Measurements from ENCODE around the gene SGTA. TPM values are rescaled to one million over a fixed set of nuclear protein-coding genes. Genes with fewer than 3 reads are reported as not detected.
A peak's percentile ranks its signal among the peaks of the same experiment; 100 is the strongest.

Gene SGTA
- total and polyA plus RNA-seq, 2 of the 4 experiments (the other 2 are of a cell fraction), result 17.4 to 72.9 TPM

DNA sequence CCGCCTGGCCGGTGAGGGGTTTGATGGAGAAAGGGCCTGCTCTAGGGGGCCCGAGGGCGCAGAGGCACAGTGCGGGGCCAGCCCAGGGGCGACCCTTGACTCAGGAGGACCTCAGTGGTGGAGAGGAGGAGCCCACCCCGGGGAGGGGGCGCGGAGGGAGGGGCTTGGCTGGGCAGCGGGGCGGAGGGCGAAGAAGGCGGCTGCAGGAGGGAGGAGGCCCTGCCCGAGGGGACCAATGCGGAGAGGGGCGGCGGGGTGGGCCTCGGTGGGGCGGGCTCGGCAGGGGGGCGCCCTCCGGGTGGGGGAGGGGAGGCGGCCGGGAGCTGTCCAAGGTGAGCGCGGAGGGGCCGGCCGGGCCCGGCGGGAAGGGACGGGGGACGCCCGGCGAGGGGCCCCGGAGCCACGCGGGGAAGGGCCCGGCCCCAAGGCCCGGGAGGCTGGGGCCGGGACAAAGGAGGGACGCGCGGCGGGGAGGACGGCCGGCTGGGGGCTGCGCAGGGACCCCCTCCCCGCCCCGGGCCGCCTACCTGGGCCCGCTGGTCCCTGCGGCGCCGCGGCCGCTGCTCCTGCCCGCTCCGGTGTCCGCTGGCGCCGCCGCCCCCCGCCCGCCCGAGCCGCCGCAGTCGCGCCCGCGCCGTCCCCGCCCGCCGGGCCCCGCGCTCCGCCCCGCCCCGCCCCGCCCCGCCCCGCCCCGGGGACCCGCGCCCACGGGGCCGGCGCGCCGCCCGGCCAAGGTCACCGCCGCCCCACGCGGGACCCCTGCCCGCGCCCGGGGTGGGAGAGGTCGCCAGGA lies 62.1 kb downstream of the SGTA start, which contains the start of gene DIRAS1:
TSS of gene DIRAS1 (minus strand) at position 596 of the 793 bp plus-strand sequence. CDS start 3,566 bp downstream, outside the sequence.
- H3K9ac ChIP-seq (ENCODE audit: low read depth, low read length), result no peak within 1 kb of the TSS
- no peak within 1 kb of the TSS for H4K91ac ChIP-seq (ENCODE audit: insufficient read depth, low read depth, low read length)
- no peak within 1 kb of the TSS for H2BK5ac ChIP-seq (ENCODE audit: low read depth, low read length, poor library complexity, severe bottlenecking)
- no peak within 1 kb of the TSS for H2BK20ac ChIP-seq (ENCODE audit: low read depth, low read length)
- no peaks in the 10 kb centered on the region; the same call in 1 of the 2 replicates for H4K20me1 ChIP-seq (ENCODE audit: insufficient read depth, low read length)
- CTCF ChIA-PET, result no interaction called here
- H3K27ac ChIP-seq (ENCODE audit: insufficient read depth, low read length), result no peak within 1 kb of the TSS
- H3K27me3 ChIP-seq (ENCODE audit: control insufficient read depth, insufficient read depth, low read length), result no peaks in the 10 kb centered on the region; the same call in 1 of the 2 replicates
- H3K4me2 ChIP-seq (ENCODE audit: low read depth, low read length), result peak within 1 kb of the TSS; percentile 71
- peak within 1 kb of the TSS; percentile 52 for H3K4me3 ChIP-seq (ENCODE audit: insufficient read depth, low read depth, low read length)
- H3K9me1 ChIP-seq (ENCODE audit: insufficient read depth, low read length), result peaks cover 7% of the 10 kb centered on the region; the same call in 1 of the 2 replicates
- no peak within 1 kb of the TSS for H4K5ac ChIP-seq (ENCODE audit: low read depth, low read length)
- H3K9me3 ChIP-seq (ENCODE audit: control insufficient read depth, insufficient read depth, low read length), result peaks cover under 1% of the 10 kb centered on the region; the same call in 1 of the 2 replicates
- BruUV-seq (replicated peaks), result no TSS peak
- dilution Hi-C loops (cut with HindIII; ENCODE audit: low sequenced_read_pairs, unreplicated experiment), result no loop called here
- peaks cover 17% of the 10 kb centered on the region for H3K4me1 ChIP-seq (ENCODE audit: control insufficient read depth, insufficient read depth, low read length)
- H2AK9ac ChIP-seq (replicated peaks; ENCODE audit: low read depth, low read length, poor library complexity), result peak within 1 kb of the TSS; percentile 91
- 3% methylated on average over 7 of the region's 100 CpGs; no CpG with 5 or more reads in 1 of the 2 experiments for WGBS, 2 experiments (ENCODE audit: extremely low coverage in 2 of 2, insufficient read length in 1 of 2)
- no peak for DNase-seq
- in situ Hi-C loops (cut with MboI; ENCODE audit: low sequenced_read_pairs), result no loop called here
- peak within 1 kb of the TSS; percentile 84 for H2AFZ ChIP-seq (replicated peaks; ENCODE audit: low read length, poor library complexity)
- H4K8ac ChIP-seq (ENCODE audit: low read depth in 2 of 2, low read length in 2 of 2), result 0 out of 4 replicates have a peak within 1 kb of the TSS, but pooled peaks of 1 of the 2 experiments have one; percentile 16
- peak within 1 kb of the TSS; percentile 68; the same call in 1 of the 2 replicates for H2AK5ac ChIP-seq (ENCODE audit: low read depth, low read length)
- intact Hi-C loops (cut with micrococcal nuclease), result no loop called here
- peak within 1 kb of the TSS; percentile 55; the same call in 1 of the 3 replicates for H2BK15ac ChIP-seq (ENCODE audit: low read depth, low read length)
- H3K4ac ChIP-seq (ENCODE audit: low read depth, low read length), result peak within 1 kb of the TSS; percentile 43
- peak; percentile 22 for ATAC-seq (ENCODE audit: low read depth)
- no peak within 1 kb of the TSS for H3K14ac ChIP-seq (replicated peaks; ENCODE audit: low read depth, low read length)
- H3K79me1 ChIP-seq (ENCODE audit: low read depth in 1 of 2, low read length in 2 of 2), result peaks cover 0 to 10% of the 10 kb centered on the region in 2 experiments; a peak in 1 of 4 replicates
- no peak within 1 kb of the TSS for H3K18ac ChIP-seq (ENCODE audit: low read depth, low read length)
- POLR2A ChIA-PET (ENCODE audit: unreplicated experiment), result no interaction called here
- no peak within 1 kb of the TSS for H3K56ac ChIP-seq (ENCODE audit: extremely low read depth, insufficient read depth, low read length)
- no peak within 1 kb of the TSS for H2BK120ac ChIP-seq (ENCODE audit: low read depth, low read length)
- no peak within 1 kb of the TSS for H3K23ac ChIP-seq (ENCODE audit: low read depth, low read length)
- H3K36me3 ChIP-seq (ENCODE audit: control insufficient read depth, insufficient read depth, low read length), result peaks cover 4% of the 10 kb centered on the region; the same call in 1 of the 2 replicates
- TF ChIP-seq FOS (IDR thresholded peaks at IDR 0.05; ENCODE audit: low read depth, low read length) (no peak), CEBPB (IDR thresholded peaks at IDR 0.05; ENCODE audit: low read depth, low read length) (no peak), MXI1 (IDR thresholded peaks at IDR 0.05; ENCODE audit: borderline replicate concordance, low read depth, low read length) (no peak), RCOR1 (IDR thresholded peaks at IDR 0.05; ENCODE audit: insufficient replicate concordance, low read length) (no peak), BHLHE40 (IDR thresholded peaks at IDR 0.05; ENCODE audit: low read depth, low read length) (no peak), NFE2L2 (IDR thresholded peaks at IDR 0.05; ENCODE audit: low read depth, low read length) (no peak), POLR2A (IDR thresholded peaks at IDR 0.05; ENCODE audit: low read depth, low read length) (no peak), MAZ (IDR thresholded peaks at IDR 0.05; ENCODE audit: borderline replicate concordance, low read depth, low read length) (no peak), MAFK (IDR thresholded peaks at IDR 0.05; ENCODE audit: low read depth, low read length) (no peak), CHD1 (IDR thresholded peaks at IDR 0.05; ENCODE audit: low read depth, low read length) (no peak), RAD21 (IDR thresholded peaks at IDR 0.05; ENCODE audit: low read length) (no peak)
- TF ChIP-seq, protein P1, sequence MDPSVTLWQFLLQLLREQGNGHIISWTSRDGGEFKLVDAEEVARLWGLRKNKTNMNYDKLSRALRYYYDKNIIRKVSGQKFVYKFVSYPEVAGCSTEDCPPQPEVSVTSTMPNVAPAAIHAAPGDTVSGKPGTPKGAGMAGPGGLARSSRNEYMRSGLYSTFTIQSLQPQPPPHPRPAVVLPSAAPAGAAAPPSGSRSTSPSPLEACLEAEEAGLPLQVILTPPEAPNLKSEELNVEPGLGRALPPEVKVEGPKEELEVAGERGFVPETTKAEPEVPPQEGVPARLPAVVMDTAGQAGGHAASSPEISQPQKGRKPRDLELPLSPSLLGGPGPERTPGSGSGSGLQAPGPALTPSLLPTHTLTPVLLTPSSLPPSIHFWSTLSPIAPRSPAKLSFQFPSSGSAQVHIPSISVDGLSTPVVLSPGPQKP (IDR thresholded peaks at IDR 0.05; ENCODE audit: borderline replicate concordance, low read depth, low read length), result no peak
- TF ChIP-seq, protein P2, sequence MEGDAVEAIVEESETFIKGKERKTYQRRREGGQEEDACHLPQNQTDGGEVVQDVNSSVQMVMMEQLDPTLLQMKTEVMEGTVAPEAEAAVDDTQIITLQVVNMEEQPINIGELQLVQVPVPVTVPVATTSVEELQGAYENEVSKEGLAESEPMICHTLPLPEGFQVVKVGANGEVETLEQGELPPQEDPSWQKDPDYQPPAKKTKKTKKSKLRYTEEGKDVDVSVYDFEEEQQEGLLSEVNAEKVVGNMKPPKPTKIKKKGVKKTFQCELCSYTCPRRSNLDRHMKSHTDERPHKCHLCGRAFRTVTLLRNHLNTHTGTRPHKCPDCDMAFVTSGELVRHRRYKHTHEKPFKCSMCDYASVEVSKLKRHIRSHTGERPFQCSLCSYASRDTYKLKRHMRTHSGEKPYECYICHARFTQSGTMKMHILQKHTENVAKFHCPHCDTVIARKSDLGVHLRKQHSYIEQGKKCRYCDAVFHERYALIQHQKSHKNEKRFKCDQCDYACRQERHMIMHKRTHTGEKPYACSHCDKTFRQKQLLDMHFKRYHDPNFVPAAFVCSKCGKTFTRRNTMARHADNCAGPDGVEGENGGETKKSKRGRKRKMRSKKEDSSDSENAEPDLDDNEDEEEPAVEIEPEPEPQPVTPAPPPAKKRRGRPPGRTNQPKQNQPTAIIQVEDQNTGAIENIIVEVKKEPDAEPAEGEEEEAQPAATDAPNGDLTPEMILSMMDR (conservative IDR thresholded peaks at IDR 0.05; ENCODE audit: low read depth, low read length), result no peak
- TF ChIP-seq, protein P3, sequence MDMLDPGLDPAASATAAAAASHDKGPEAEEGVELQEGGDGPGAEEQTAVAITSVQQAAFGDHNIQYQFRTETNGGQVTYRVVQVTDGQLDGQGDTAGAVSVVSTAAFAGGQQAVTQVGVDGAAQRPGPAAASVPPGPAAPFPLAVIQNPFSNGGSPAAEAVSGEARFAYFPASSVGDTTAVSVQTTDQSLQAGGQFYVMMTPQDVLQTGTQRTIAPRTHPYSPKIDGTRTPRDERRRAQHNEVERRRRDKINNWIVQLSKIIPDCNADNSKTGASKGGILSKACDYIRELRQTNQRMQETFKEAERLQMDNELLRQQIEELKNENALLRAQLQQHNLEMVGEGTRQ (IDR thresholded peaks at IDR 0.05; ENCODE audit: low read depth, low read length), result no peak

All from IMR-90 (cell line).